HG03280 (cell line): ENCODE results near the gene RBM19.

ENCODE experiments used
- ATAC-seq: cut with Tn5 transposase; IDR thresholded peaks from one replicate; pipeline ENCODE4 v1.9.1; 2021; ENCODE audit warnings: mild to moderate bottlenecking, moderate library complexity; ENCODE audit not compliant: unreplicated experiment

The RBM19 gene

GRCh38 chr12:113889891-113890581 lies 76.1 kb downstream of the RBM19 start:
- ATAC-seq: no peak

DNA sequence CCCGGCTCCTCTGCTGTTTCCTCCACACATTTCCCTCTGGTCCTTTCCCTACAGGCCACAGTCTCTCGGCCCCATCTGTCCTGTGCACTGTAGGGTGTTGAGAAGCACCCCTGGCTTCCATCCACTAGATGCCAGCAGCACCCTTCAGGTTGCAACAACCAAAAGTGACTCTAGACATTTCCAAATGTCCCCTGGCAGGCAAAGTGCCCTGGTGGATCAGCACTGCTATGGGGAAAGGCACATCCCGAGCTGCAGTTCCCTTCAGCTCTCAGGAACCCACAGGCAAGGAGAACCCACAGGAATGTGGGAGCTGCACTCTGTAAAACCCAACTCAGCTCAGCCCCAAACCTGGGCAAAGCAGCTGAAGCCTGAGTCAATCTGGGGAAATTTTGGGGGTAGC lies 77.0 kb downstream of the RBM19 start:
- ATAC-seq: no peak

GRCh38 chr12:113888435-113888834 lies 77.7 kb downstream of the RBM19 start:
- ATAC-seq: no peak

- no peak for ATAC-seq
These were observed 78.2 kb downstream of the RBM19 start for GRCh38 chr12:113887906-113888305.

DNA sequence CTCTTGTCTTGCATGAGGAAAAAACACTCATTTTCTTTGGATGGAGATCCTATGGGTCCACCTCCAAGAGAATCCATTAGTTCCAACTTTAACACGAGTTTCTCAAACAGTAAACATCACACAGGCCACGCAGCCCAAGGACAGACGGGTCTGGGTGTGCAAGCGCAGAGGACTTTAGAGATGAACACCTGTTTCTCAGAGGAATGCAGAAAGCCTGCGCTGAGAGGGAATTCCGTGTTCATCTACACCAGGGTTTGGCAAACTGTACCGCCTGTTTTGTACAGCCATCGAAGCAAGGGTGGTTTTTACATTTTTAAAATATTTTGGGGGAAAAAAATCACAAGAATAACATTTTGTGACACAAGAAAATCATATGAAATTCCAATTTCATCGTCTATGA lies 79.4 kb downstream of the RBM19 start:
- no peak for ATAC-seq

GRCh38 chr12:113884392-113884791 lies 81.7 kb downstream of the RBM19 start:
- ATAC-seq: no peak

DNA sequence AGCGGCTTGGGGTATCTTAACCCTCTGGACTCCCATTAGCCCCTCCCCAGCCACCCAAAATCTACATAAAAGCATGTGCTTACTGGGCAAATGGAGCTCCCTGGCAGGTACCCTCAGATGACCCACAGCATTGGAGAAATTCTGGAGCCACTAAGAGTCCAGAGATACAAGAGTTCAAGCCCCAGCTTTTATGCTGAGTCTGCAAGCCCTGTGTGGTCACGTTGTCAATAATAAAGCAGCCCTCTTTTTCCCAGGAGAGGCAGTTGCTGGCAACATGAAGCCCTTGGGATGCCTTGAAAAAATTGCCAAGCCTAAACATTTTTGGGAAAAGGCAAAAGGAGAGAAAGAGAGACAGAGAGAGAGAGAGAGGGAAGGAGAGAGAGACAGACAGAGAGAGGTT lies 83.4 kb downstream of the RBM19 start:
- ATAC-seq: no peak

- no peak for ATAC-seq
These were observed 84.8 kb downstream of the RBM19 start for GRCh38 chr12:113880988-113881962.

- ATAC-seq: no peak
These were observed 85.8 kb downstream of the RBM19 start for GRCh38 chr12:113880326-113880725.

DNA sequence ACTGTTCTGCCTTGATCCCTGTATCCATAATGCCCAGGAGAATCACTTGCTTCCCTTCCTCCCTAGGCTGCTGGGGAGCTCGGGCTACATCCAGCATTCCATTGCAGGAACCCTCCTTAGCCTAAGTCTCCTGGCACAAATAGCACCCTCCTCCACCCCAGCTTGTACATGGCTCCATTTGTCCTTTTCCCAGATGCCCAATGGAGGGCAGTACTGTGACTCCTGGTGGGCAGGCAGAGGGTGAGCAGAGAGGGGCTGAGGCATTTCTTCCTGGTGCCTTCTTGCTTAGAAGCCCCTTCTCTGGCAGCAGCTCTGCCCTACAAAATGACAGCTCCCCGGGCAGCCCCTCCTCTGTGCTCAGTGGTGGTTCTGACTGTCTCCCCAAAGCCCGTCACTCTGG lies 86.5 kb downstream of the RBM19 start:
- ATAC-seq: no peak

GRCh38 chr12:113877607-113878006 lies 88.5 kb downstream of the RBM19 start:
- no peak for ATAC-seq

GRCh38 chr12:113876160-113876559 lies 90.0 kb downstream of the RBM19 start:
- no peak for ATAC-seq

GRCh38 chr12:113875691-113876090 lies 90.4 kb downstream of the RBM19 start:
- ATAC-seq: no peak

DNA sequence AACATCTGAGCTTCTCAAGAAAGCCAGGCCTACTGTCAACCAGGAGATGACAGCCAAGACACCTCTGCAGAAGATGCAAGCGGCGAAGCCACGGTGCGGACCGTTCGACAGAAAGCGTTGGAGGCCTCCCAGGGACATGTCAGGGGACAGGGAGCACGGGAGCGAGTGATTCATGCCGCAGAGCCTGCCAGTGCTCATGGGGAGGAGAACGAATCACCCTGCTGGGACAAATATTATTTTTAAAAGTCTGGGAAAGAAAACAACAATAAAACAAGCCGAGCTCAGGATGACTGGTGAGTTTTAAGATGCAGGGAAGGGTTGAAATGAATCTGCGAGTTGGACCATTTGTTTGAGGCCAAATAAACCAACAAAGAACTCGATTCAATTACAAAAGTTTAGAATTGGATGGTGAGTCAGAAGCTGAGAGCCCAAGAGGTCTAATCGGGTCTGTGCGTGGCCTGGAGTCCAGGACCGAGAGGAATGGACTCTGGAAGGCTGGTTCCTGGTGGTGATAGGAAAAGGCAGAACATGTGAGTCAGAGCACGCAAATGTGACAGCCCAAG lies 91.0 kb downstream of the RBM19 start:
- no peak for ATAC-seq

- ATAC-seq: no peak
These were observed 91.8 kb downstream of the RBM19 start for GRCh38 chr12:113874326-113874725.

- no peak for ATAC-seq
These were observed 92.4 kb downstream of the RBM19 start for GRCh38 chr12:113873740-113874139.

DNA sequence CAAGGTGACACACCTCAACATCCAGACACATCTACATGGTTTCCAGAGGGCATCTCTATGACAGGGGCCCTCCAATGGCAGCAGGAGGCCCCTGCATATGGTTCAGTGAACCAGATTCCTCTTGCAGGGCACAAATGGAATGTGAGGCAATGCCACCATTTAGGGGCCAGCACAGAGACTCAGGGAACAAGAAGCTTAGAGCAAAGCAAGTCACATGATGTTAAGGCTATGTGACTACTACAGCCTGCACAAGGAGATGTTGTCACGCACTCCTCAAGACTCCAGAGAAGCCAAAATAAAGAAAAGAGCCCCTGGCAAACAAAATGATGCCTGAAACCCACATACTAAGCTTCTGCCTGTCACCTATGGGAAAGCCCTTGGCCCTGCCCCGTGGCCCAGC lies 95.2 kb downstream of the RBM19 start:
- no peak for ATAC-seq

DNA sequence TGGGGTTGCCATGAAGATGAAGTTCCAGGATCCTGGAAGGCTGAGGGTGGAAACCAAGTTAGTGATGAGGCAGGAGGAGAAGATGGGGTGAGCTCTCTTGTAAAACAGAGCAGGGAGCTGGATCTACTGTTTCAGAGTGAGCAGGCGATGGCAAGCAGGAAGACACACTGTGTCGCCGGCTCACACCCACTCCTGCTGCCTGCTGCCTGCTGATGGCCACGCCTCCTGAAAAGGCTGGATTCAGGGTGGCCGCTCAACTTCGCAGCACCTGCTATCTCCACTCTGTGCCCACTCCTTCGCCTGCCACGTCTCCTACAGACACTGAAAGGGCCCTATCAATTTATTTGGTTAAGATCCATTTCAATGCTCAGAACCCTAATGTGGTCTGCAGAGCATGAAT lies 96.1 kb downstream of the RBM19 start:
- no peak for ATAC-seq

- ATAC-seq: no peak
These were observed 97.8 kb downstream of the RBM19 start for GRCh38 chr12:113868365-113868764.

GRCh38 chr12:113867258-113867657 lies 98.9 kb downstream of the RBM19 start:
- no peak for ATAC-seq

DNA sequence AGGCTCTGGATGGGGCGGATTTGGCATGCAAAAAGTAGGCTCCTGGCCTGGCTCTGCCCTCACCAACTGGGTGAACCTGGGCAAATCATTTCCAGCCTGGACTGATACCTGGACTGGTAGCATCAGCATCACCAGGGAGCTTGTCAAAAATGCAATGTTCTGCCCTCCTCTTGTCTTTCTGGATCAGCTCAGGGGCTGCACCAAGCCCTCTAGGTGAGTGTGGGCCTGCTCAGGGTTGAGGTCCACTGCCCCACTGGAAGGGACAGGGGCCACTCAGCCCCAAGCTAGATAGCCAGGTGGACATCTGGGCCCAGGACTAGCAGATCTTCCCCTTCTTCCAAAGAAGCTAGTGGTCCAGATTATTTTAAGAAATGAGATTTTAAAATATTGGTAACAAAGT lies 99.6 kb downstream of the RBM19 start:
- ATAC-seq: no peak

DNA sequence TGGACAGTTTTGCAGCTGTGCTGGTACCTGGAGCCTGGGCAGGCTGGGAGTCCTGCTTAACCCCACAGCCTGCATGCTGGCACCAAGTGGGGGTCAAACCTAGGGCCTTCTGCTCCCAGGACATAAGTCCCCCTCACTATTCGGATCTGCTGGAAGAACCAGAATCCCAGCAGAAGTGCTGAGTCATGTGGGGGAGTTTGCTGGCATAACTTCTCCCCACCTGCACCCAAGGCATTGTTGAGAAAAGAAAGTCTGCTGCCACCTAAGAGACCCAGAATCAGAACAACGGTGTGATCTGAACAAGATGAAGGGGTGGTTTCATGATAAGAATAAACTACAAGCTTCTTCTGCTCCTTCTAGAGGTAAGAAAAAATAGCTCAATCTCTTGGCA lies 102.7 kb downstream of the RBM19 start:
- no peak for ATAC-seq
